HCT116 (cell line): Measurements from ENCODE around the gene CLDN14. TPM values are rescaled to one million over a fixed set of nuclear protein-coding genes. Genes with fewer than 3 reads are reported as not detected.

ENCODE experiments used
- ATAC-seq: fragments of 200-7000 bp; cut with Tn5 transposase; 2 replicates; pipeline ENCODE4 v1.9.1; 2020; ENCODE audit warnings: mild to moderate bottlenecking, moderate library complexity
- BruUV-seq: library from RNA; stranded (reverse); fragments of 400-500 nt; replicated peaks from 2 replicates; lab custom pipeline; 2021; lab: Mats Ljungman, UMichigan
- CTCF ChIA-PET: fragments of 300-600 bp; sonication (Branson Sonifier 250); formaldehyde crosslinking; loops from one replicate; lab custom pipeline; 2021; ENCODE audit warnings: antibody characterized with exemption; lab: Charles Lee
- POLR2A ChIA-PET: fragments of 300-600, 350-600 bp; sonication (Branson Sonifier 250); formaldehyde crosslinking; loops from one replicate; lab custom pipeline; 2021; ENCODE audit warnings: antibody characterized with exemption; lab: Charles Lee
- RAD21 ChIA-PET, 2 experiments: fragments of 300-600 bp; sonication (Branson Sonifier 250); formaldehyde crosslinking; loops; one replicate each; lab custom pipeline; 2023; ENCODE audit warnings: low total read pairs in 2 of 2; ENCODE audit not compliant: uncharacterized antibody in 2 of 2, unreplicated experiment in 2 of 2, low non-redundant PET in 1 of 2; lab: Charles Lee
- DNase-seq: peaks from one replicate; pipeline ENCODE4 v3.0.0-alpha.2; 2010; ENCODE audit warnings: low read depth, low spot score
- H2AFZ ChIP-seq: fragments of 200-600 bp; shearing (Covaris generic), sonication (generic); 2 replicates; pipeline ENCODE4 v1.6.1; 2017; ENCODE audit warnings: low read depth, mixed run types, mixed read lengths, antibody characterized with exemption, low read length; ENCODE audit not compliant: poor library complexity, severe bottlenecking
- H3K27ac ChIP-seq: 2 replicates; pipeline ENCODE4 v1.5.1; 2012; ENCODE audit warnings: low read depth, low read length
- H3K27me3 ChIP-seq: fragments of 200-600 bp; sonication (generic); 2 replicates; pipeline ENCODE4 v1.6.1; 2016; ENCODE audit warnings: mixed run types, low read length, mixed read lengths; ENCODE audit not compliant: insufficient read depth
- H3K36me3 ChIP-seq, 2 experiments: fragments of 200-500 bp in 1 of 2; fragments of 200-600 bp in 1 of 2; sonication (Bioruptor generic) in 1 of 2; sonication (generic) in 1 of 2; 2 replicates each; pipeline versions ENCODE4 v1.5.1 to v1.6.1; 2014 to 2016; ENCODE audit warnings: low read length in 2 of 2, inconsistent platforms in 1 of 2, mixed read lengths in 1 of 2, mixed run types in 1 of 2; ENCODE audit not compliant: insufficient read depth in 2 of 2, control insufficient read depth in 1 of 2
- H3K4me1 ChIP-seq, 2 experiments: fragments of 200-600 bp in 1 of 2; sonication (generic) in 1 of 2; 2 replicates each; pipeline versions ENCODE4 v1.5.1 to v1.6.1; 2012 to 2017; ENCODE audit warnings: low read length in 2 of 2, inconsistent platforms in 1 of 2, mild to moderate bottlenecking in 1 of 2, mixed read lengths in 1 of 2, mixed run types in 1 of 2, moderate library complexity in 1 of 2; ENCODE audit not compliant: insufficient read depth in 2 of 2, control insufficient read depth in 1 of 2
- H3K4me2 ChIP-seq: fragments of 200-600 bp; sonication (generic); 2 replicates; pipeline ENCODE4 v1.6.1; 2017; ENCODE audit warnings: mixed run types, low read length, mixed read lengths
- H3K4me3 ChIP-seq, 2 experiments: fragments of 200-600 bp in 1 of 2; sonication (generic) in 1 of 2; replicated peaks in 1 of 2; 2 replicates each; pipeline ENCODE4 v1.5.1; 2011 to 2016; ENCODE audit warnings: low read length in 2 of 2, control low read depth in 1 of 2, low read depth in 1 of 2, mild to moderate bottlenecking in 1 of 2, mixed read lengths in 1 of 2, mixed run types in 1 of 2
- H3K79me2 ChIP-seq: fragments of 200-600 bp; sonication (generic); 2 replicates; pipeline ENCODE4 v1.6.1; 2017; ENCODE audit warnings: mild to moderate bottlenecking, mixed run types, low read length, moderate library complexity, mixed read lengths; ENCODE audit not compliant: insufficient read depth
- H3K9ac ChIP-seq: fragments of 200-600 bp; sonication (generic); 2 replicates; pipeline ENCODE4 v1.6.1; 2016; ENCODE audit warnings: low read length, mixed read lengths
- H3K9me2 ChIP-seq: fragments of 200-600 bp; sonication (generic), shearing (Covaris generic); 2 replicates; pipeline ENCODE4 v1.6.1; 2017; ENCODE audit warnings: mixed run types, mild to moderate bottlenecking, moderate library complexity; ENCODE audit not compliant: insufficient read depth
- H3K9me3 ChIP-seq, 2 experiments: fragments of 200-500 bp in 1 of 2; fragments of 200-600 bp in 1 of 2; sonication (Bioruptor generic) in 1 of 2; sonication (generic) in 1 of 2; 2 replicates each; pipeline ENCODE4 v1.6.1; 2014 to 2017; ENCODE audit warnings: low read length in 2 of 2, mixed read lengths in 2 of 2, inconsistent platforms in 1 of 2, low read depth in 1 of 2, mild to moderate bottlenecking in 1 of 2, mixed run types in 1 of 2, moderate library complexity in 1 of 2; ENCODE audit not compliant: control insufficient read depth in 1 of 2, insufficient read depth in 1 of 2
- H4K20me1 ChIP-seq: fragments of 200-600 bp; sonication (generic), shearing (Covaris generic); 2 replicates; pipeline ENCODE4 v1.6.1; 2017; ENCODE audit warnings: mixed run types, mild to moderate bottlenecking, moderate library complexity; ENCODE audit not compliant: insufficient read depth
- CBX3 ChIP-seq: IDR thresholded peaks from 2 replicates; pipeline ENCODE4 v1.6.1; 2012; ENCODE audit warnings: low read depth
- CEBPB ChIP-seq: IDR thresholded peaks from 2 replicates; pipeline ENCODE4 v1.6.1; 2012; ENCODE audit warnings: low read depth
- EGR1 ChIP-seq: IDR thresholded peaks from 2 replicates; pipeline ENCODE4 v1.6.1; 2012; ENCODE audit warnings: low read depth
- ELF1 ChIP-seq: IDR thresholded peaks from 2 replicates; pipeline ENCODE4 v1.6.1; 2012; ENCODE audit warnings: low read depth, borderline replicate concordance
- EZH2 ChIP-seq: fragments of 200-600 bp; sonication (generic); IDR thresholded peaks from 2 replicates; pipeline ENCODE4 v1.6.1; 2017; ENCODE audit warnings: antibody characterized with exemption, mixed run types
- EZH2phosphoT487 ChIP-seq: fragments of 200-600 bp; IDR thresholded peaks from 2 replicates; pipeline ENCODE4 v1.6.1; 2018; ENCODE audit warnings: antibody characterized with exemption, borderline replicate concordance
- FOSL1 ChIP-seq: IDR thresholded peaks from 2 replicates; pipeline ENCODE4 v1.6.1; 2012; ENCODE audit warnings: low read depth
- MAX ChIP-seq: IDR thresholded peaks from 2 replicates; pipeline ENCODE4 v1.6.1; 2012
- POLR2A ChIP-seq: IDR thresholded peaks from 2 replicates; pipeline ENCODE4 v1.7.0; 2011; ENCODE audit warnings: borderline replicate concordance; ENCODE audit not compliant: insufficient read depth, insufficient read length; ENCODE audit errors: extremely low read depth
- POLR2AphosphoS5 ChIP-seq: IDR thresholded peaks from 2 replicates; pipeline ENCODE4 v1.6.1; 2011; ENCODE audit warnings: mild to moderate bottlenecking, low read depth, low read length, moderate library complexity
- REST ChIP-seq: IDR thresholded peaks from 2 replicates; pipeline ENCODE4 v1.6.1; 2012; ENCODE audit warnings: low read depth
- SIN3A ChIP-seq: IDR thresholded peaks from 2 replicates; pipeline ENCODE4 v1.6.1; 2012; ENCODE audit warnings: low read depth
- SP1 ChIP-seq: IDR thresholded peaks from 2 replicates; pipeline ENCODE4 v1.6.1; 2012; ENCODE audit warnings: low read depth
- SRF ChIP-seq: IDR thresholded peaks from 2 replicates; pipeline ENCODE4 v1.6.1; 2012; ENCODE audit warnings: low read depth
- TCF7L2 ChIP-seq: IDR thresholded peaks from 2 replicates; pipeline ENCODE4 v1.7.0; 2011; ENCODE audit warnings: borderline replicate concordance, inconsistent platforms; ENCODE audit not compliant: insufficient read depth, insufficient read length; ENCODE audit errors: extremely low read depth
- YY1 ChIP-seq: IDR thresholded peaks from 2 replicates; pipeline ENCODE4 v1.6.1; 2011; ENCODE audit warnings: low read length, low read depth, moderate library complexity, mild to moderate bottlenecking; ENCODE audit not compliant: insufficient replicate concordance; ENCODE audit errors: extremely low read depth
- ZNF274 ChIP-seq: fragments of 200-500 bp; sonication (Bioruptor generic); IDR thresholded peaks from 2 replicates; pipeline ENCODE4 v1.6.1; 2014; ENCODE audit warnings: mild to moderate bottlenecking, low read depth, low read length, inconsistent platforms
- intact Hi-C: fragments of 100-400 bp; cut with micrococcal nuclease; formaldehyde crosslinking; loops from 2 replicates; pipeline ENCODE4 v1.10.0; 2022
- total RNA-seq: library from RNA; stranded (reverse); gene quantifications from one replicate; pipeline ENCODE4 v1.2.1, GENCODE V29; 2021; ENCODE audit not compliant: unreplicated experiment
- TF ChIP-seq, protein P1 (sequence below): IDR thresholded peaks from 2 replicates; pipeline ENCODE4 v1.6.1; 2011; ENCODE audit warnings: mild to moderate bottlenecking, low read length, moderate library complexity; ENCODE audit not compliant: insufficient replicate concordance; ENCODE audit errors: extremely low read depth
- TF ChIP-seq, protein P2 (sequence below): IDR thresholded peaks from 2 replicates; pipeline ENCODE4 v1.6.1; 2012

CLDN14 gene
- total RNA-seq, 1 experiment from 2014 or later = not detected

DNA sequence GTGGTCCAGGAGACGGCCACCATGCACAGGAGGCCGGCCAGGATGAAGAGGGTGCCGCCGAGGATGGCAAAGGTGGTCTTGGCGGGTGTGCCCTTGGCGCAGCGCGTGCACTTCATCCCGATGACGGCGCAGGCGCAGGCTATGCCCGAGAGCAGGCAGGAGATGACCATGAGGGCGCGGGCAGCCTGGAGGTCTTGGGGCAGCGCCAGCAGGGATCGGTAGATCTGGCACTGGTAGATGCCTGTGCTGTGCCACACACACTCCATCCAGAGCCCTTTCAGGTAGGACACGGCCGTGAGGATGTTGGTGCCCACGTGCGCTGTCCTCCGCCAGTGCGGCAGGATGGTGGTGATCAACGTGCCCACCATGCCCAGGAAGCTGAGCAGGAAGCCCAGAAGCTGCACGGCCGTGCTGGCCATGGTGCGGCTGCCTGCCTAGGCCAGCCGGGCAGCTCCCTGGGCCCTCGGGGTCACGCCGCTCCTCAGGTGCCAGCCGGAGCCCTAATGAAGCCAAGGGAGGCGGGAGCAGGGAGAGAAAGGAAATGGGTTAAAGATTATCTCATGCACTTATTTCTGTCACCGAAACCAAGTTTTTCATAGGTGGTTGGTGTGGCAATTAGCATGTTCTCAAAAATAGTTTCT is 18.5 kb downstream of the CLDN14 start:
- TF ChIP-seq TCF7L2 (no peak), MAX (no peak), POLR2AphosphoS5 (no peak), YY1 (no peak), EGR1 (no peak), REST (no peak), EZH2phosphoT487 (no peak), CBX3 (no peak), ELF1 (no peak), EZH2 (no peak), SRF (no peak), ZNF274 (no peak), CEBPB (no peak), POLR2A (no peak), SIN3A (no peak), SP1 (no peak), FOSL1 (no peak)
- TF ChIP-seq, protein P1, sequence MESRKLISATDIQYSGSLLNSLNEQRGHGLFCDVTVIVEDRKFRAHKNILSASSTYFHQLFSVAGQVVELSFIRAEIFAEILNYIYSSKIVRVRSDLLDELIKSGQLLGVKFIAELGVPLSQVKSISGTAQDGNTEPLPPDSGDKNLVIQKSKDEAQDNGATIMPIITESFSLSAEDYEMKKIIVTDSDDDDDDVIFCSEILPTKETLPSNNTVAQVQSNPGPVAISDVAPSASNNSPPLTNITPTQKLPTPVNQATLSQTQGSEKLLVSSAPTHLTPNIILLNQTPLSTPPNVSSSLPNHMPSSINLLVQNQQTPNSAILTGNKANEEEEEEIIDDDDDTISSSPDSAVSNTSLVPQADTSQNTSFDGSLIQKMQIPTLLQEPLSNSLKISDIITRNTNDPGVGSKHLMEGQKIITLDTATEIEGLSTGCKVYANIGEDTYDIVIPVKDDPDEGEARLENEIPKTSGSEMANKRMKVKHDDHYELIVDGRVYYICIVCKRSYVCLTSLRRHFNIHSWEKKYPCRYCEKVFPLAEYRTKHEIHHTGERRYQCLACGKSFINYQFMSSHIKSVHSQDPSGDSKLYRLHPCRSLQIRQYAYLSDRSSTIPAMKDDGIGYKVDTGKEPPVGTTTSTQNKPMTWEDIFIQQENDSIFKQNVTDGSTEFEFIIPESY = no peak
- TF ChIP-seq, protein P2, sequence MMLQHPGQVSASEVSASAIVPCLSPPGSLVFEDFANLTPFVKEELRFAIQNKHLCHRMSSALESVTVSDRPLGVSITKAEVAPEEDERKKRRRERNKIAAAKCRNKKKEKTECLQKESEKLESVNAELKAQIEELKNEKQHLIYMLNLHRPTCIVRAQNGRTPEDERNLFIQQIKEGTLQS = no peak
- no TSS peak for BruUV-seq
- CTCF ChIA-PET = no interaction called here
- RAD21 ChIA-PET = no interaction called here
- no peak overlapping the region for H2AFZ ChIP-seq
- no peaks in the 10 kb centered on the region for H3K79me2 ChIP-seq
- H3K36me3 ChIP-seq = no peaks in the 10 kb centered on the region
- intact Hi-C loops = no loop called here
- no peaks in the 10 kb centered on the region for H3K9me3 ChIP-seq
- H4K20me1 ChIP-seq = no peaks in the 10 kb centered on the region
- no peak overlapping the region for H3K27ac ChIP-seq
- H3K9me2 ChIP-seq = no peaks in the 10 kb centered on the region
- H3K4me2 ChIP-seq = no peak overlapping the region
- H3K4me1 ChIP-seq = no peaks in the 10 kb centered on the region
- no peaks in the 10 kb centered on the region; the same call in 1 of the 2 replicates for H3K27me3 ChIP-seq
- DNase-seq (no peak), ATAC-seq (no peak)
- POLR2A ChIA-PET = no interaction called here
- no peak overlapping the region for H3K4me3 ChIP-seq
- no peak overlapping the region for H3K9ac ChIP-seq
